Muscle of arm (tissue), 12 donors: ENCODE measurements around the gene F10. TPM values are rescaled to one million over a fixed set of nuclear protein-coding genes. Genes with fewer than 3 reads are reported as not detected.

Source experiments
- DNase-seq: peaks from one replicate; pipeline ENCODE4 v3.0.0-alpha.2; 2013
- polyA plus RNA-seq, 12 donors: library from polyadenylated mRNA; unstranded; fragments of 120-200 nt; gene quantifications; one replicate each; pipeline ENCODE4 v1.2.1, GENCODE V29; 2013; ENCODE audit not compliant: insufficient read length in 12 of 12

The F10 gene
- polyA plus RNA-seq, 12 donors = 11.8 to 38.1 (median 17.9) TPM; not detected in 1

DNA sequence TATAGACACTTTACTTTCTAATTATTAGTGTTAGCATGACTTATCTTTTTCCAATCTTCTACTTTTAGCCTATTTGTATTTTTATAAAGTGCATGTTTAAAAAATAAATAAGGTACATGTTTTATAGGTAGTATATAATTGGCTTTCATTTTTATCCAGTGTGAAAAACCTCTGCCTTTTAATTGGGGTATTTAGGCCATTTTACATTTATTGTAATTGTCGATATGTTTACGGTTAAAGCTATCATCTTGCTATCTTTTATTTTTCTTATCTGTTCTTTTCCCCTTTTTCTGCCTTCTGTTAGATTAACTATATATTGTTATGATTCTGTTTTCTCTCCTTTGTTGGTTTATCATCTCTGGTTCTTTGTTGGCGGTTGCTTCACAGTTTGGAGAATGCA is 45.0 kb downstream of the F10 start:
- no peak for DNase-seq

DNA sequence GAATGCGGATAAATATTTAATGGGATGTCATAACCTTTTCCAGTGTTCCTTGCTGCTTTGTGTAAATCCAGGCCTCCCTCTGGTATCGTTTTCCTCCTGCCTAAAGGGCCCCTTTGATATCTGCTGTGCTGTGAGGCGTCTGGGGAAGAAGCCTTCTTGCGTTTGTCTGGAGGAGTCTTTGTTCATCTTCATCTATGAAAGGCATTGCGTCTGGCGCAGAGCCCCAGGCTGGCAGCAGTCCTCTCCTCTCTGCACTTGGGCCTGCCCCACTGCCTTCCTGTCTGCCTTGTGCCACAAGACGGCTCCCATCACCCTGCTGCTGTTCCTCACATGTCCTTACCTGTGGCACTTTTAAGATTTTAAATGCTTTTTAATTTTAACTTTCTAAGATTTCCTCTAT is 45.6 kb downstream of the F10 start:
- DNase-seq = no peak

DNA sequence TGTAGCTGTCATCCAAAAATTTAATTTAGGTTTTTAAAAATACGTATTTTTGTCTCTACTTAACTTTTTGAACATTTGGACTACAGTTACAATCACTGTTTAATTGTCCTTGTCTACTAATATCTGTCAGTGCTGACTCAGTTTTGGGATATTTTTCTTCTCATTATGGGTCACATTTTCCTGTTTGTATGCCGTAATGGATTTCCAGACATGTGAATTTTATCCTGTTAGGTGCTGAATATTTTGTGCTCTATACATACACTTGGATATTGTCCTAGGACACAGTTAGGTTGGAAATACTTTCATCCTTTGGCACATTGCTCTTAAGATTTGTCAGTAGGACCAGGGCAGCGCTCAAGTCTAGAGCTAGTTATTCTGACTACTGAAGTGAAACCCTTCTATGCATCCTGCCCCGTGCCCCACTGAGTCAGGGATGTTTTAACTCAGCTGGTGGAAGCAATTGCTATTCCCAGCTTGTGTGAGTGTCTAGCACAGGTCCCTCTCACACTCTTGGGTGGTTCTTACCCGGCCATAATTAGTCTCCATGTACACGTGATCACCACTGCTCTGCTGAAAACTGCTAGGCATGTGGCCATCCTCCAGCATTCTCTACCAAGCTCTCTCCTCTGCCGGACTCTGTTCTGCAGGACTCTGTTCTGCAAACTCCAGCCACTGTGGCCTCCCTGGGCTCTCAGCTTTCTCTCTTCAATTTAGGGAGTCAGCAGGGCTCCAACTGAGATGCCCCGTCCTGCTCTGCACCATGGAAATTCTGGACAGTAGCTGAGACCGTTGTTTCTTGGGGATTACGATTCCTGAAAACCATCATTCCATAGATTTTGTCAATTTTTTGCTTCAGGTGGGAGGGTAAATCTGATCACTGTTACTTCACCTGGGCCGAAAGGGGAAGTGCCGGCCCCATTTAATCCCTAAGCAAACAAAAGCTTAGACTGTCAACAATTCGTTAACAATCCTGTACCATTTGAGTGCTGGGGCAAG is 47.0 kb downstream of the F10 start:
- DNase-seq = no peak

DNA sequence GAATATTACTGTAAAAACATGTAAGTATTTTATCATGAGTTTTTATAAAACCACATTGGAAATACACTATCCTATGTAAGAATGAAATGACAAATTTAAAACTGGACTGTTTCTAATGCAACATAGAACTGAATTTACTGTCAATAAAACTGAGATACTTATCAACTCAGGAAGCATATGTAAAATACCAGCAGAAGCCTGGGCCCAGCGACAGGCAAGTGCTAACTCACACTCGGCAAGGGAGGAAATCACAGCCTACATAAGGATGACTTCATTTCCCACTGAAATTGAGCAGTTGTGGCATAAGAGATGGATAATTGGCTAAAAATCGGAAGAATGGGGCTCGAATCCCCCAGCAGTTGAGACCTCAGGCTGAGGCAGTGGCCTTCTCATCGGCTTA is 47.9 kb downstream of the F10 start:
- DNase-seq = no peak

DNA sequence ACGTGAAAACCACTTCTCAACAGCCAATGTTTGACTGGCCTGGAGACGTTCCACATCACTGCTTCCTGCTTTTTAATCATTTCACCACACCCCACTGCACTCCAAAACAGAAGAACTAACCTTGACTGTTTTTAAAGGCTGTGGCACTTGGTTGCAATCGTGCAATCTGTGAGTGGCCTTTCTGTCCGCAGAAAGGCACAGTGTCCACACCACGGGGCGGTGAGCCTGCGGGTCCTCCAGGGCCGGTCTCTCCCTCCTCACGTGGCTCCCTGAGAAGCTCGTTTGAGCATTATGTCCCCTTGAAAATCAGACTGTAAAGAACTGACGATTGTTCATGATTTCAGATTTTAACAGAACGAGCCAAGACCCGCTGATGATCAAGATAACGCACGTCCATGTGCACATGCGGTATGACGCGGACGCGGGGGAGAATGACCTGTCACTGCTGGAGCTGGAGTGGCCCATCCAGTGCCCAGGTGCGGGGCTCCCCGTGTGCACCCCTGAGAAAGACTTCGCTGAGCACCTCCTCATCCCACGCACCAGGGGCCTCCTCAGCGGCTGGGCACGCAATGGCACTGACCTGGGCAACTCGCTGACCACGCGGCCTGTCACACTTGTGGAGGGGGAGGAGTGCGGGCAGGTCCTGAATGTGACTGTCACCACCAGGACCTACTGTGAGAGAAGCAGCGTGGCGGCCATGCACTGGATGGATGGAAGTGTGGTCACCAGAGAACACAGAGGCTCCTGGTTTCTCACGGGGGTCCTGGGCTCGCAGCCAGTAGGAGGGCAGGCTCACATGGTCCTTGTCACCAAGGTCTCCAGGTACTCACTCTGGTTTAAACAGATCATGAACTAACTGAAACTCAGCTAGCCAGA is 48.9 kb downstream of the F10 start:
- DNase-seq = no peak

DNA sequence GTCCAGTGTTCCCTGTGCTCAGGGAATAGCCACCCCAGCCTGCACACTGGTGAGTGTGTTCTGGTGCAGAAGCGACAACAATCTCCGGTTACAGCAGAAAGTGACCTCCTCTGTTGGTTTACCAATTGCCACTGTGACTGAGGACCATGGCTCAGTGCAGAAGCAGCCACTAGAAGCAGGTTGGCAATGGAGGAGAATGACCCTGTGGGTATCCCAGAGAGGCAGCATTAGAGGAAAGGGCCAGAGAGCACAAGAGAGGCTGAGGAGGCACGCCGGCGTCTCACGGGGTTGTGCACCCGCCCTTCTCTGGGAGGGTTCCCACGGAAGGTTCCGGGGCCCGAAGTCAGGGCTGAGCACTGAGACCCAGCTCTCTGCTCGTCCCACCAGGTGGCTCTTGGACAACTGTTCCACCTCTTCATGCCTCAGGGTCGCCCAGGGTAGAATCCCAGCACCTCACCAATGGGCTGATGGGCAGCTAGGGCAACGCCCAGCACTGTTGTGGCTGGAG is 49.9 kb downstream of the F10 start:
- no peak for DNase-seq

DNA sequence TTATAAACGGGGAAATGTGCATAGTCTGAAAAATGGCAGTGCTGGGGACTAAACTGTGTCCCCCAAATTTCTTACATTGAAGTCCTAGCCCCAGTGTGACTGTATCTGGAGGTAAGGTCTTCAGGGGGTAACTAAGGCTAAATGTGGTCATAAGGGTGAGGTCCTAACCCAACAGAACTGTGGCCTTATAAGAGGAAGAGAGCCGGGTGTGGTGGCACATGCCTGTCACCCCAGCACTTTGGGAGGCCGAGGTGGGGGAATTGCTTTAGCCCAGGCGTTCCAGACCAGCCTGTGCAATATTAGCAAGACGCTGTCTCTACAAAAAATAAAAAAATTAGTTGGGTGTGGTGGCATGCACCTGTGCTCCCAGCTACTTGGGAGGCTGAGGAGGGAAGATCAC is 53.7 kb downstream of the F10 start:
- DNase-seq = no peak

DNA sequence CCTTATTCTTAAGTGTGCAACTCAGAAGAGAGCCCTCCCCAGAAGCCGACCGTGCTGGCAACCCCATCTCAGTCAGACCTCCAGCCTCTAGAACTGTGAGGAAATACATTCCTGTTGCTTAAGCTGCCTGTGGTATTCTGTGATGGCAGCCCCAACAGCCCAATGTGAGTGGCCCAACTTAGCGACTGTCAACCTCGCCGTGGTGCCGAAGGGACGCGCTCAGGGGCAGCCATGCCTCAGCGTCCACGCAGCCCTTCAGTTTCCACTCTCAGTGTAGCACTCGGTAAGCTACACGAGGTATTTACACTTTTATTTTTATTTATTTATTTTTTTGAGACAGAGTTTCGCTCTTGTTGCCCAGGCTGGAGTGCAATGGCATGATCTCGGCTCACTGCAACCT is 54.2 kb downstream of the F10 start:
- no peak for DNase-seq

DNA sequence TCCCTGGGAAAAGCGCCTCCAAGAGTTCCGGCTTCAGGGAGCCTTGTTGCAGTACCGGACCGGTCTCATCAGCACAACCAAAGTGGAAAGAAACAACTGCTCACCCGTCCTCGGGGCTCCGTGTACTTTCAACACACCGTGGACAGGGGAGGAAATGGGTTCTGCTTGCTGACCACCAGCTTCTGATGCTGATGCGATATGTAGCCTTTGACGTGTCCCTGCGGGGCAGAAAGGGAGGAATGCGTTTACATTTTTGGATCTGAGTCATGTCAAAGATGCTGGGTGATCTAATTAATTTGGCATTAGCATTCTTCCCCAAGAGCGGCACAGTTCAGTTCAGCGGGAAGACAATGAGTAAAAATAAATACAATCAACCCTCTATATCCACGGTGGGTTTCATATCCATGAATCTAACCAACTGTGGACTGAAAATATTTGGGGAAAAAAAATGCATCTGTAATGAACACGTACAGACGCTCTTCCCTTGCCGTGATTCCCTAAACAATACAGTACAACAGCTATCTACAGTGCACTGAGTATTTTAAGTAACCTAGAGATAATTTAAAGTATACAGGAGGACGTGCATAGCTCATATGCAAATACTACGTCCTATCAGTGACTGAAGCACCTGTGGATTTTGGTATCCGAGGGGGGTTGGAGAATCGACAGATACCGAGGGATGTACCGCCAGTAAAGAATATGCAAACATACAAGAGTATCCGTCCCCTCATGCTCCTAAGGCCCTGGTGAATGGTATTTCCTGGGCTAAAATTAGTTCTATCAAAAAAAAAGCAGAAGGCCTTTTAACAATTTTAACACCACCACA is 55.7 kb downstream of the F10 start:
- DNase-seq = no peak

DNA sequence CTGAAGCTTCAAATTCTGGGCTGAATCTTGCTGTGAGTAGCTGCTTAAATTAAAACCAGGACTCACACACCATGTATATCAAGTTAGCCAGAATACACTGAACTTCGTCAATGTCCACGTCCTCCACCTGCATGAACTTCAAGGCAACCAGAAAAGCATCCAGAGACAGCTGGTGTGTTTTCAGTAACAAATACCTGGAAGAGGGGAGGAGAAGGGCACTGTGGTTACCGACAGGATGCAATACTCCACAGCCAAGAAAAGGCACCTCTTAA is 56.2 kb downstream of the F10 start:
- no peak for DNase-seq

DNA sequence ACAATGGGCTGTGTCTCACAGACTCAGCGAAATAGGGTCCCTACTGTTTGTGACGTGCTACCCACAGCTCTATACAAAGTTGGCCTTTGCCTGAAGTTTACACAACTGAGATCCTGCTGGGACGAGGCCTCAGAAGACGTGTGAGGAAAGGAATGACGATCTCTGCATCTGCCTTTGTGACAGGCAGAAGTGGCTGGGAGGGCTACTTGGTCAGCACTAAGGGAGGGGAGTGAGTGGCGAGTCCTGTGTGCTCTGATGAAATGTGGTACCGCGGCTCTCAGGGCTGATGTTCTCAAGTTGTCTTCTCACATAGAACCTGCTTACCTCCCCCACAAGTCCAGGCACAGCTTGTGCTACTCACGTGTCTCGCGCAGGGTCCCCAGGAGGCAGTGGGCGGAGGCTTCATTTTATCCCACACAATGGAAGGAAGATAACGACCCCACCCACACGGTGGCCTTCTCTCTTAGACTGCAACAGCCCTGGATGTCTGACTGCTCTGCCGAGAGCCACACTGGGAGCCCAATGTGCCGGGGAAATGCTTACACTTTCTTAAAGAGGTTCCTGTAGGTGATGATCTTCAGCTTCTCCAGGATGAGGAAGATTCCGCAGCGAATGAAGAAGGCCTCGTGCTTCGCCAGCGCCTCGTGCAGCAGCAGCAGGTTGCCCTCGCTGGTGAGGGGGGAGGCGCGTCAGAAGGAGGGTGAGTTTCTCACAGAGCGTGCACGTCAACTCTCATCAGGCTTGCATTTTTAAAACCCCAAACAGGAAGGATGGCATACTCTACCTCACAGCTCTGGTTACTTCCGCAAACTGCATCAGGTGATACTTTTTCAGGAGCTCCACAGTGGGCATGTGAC is 57.0 kb downstream of the F10 start:
- DNase-seq = no peak

DNA sequence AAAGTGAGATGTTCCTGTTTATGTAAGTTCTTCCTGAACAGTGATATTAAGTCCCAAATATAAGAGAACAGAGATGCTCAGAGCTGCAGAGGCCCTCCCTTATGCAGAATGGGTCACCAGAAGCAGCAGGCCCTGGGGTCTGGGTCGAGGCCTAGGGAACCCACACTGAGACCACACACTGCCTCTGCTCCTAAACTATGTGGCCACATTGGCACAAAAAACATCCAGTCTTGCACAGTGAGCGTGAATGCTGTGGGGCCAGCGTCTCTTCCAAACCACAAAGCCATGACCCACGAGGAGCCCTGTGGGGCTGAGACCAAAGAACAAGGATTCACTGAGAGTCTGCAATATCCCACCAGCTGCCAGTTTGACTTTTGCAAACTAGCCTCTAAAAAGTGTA is 59.4 kb downstream of the F10 start:
- no peak for DNase-seq

DNA sequence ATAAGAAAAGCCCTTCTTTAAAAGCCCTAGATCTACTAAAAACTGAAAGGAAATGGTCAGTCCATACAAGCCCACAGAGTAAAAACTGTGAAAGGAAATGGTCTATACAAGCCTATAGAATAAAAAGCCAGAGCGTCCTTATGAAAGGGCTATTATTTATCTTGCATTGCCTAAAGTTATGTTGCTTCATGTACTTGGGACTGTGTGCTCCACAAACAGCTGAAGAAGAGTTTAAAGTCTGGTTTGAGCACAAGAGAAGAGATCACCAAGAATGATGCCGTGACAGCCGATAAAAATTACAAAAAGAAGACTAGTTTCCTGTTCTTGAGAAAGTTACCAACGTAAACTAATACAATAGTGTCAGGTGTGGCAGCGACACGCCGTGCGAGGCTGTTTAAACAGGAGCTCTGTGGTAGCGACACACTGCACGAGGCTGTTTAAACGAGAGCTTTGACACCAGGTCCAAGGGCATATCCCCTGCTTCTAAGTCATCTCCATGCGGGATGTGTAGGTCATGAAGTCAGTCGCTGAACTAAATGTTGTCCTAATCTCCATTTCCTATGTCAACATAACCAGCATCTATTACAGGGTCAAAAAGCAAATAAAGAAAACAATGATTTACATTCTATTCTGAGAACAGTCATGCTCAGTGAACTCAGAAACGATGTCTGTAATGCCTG is 61.0 kb downstream of the F10 start:
- DNase-seq = no peak

DNA sequence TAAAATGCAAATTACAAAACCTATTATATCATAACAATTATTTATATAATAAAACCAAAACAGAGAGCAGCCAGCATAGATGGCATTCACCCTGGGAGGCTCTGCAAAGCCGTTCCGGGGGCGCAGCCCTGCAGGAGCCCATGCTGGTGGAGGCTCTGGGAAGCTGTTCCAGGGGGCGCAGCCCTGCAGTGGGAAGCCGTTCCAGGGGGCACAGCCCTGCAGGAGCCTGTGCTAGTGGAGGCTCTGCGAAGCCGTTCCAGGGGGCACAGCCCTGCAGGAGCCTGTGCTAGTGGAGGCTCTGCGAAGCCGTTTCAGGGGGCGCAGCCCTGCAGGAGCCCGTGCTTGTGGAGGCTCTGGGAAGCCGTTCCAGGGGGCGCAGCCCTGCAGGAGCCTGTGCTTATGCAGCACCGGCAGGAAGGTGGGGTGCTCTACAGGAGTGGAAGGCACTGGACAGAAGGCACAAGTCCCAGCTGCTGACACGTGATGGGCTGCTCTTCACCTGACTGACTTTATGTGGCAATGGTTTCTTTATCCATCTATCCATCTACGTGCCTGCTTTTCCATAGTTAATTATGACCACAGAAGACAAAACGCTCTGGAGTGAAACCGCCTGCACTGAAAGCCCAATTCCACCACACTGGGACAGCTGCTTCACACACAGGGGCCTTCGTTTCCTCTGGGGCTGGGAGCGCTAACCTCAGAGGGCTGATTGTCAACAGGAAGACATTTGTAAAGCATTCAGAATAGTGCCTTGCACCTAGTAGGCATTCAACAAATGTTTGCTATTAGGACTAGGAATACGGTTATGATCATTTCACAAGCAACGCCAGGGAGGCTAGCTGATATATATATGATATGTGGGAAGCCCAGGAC is 62.2 kb downstream of the F10 start:
- DNase-seq = no peak

DNA sequence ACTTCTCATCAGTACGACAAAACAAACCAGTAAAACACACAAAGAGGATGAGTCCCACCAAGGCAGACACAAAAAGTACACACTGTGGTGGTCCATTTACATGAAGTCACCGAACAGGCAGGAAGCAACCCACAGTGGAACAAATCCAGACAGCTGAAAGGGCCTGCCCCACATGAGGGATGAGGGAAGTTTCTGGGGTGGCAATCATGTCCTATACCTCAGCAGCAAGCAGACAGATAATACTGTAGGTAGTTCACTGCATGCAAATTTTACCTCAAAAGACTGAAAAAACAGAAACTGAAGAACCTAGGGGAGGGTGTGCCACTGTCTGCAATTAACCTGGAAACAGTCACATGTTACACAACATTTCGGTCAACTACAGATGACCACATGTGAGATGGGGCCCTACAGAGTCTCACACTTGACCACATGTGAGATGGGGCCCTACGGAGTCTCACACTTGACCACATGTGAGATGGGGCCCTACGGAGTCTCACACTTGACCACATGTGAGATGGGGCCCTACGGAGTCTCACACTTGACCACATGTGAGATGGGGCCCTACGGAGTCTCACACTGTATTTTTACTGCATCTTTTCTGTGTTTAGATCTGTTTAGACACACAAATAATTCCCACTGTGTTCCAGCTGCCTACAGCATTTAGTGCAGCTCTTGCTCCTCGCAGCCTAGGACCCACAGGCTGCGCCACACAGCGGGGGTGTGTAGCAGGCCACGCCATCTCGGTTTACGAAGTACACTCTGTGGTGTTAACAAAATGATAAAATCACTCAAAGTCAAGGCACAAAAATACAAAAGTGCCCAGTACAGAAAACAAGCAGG is 63.7 kb downstream of the F10 start:
- DNase-seq = no peak

DNA sequence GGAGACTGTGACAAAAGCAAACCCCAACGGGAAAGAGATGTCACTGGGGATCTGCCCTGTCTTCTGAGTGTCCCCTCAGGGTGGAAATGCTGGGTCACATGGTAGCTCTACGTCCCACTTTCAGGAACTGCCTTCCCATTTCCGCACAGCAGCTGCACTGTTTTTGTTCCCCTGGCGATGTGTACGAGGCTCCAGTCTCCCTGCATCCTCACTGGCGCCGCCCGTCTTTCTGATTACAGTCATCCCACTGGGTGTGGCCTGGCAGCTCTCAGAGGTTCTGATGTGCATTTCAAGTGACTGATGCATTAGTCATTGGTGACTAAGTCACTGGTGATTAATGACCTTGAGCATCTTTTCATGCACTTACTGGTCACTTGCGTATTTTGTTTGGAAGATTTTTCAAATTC is 64.7 kb downstream of the F10 start:
- DNase-seq = no peak

DNA sequence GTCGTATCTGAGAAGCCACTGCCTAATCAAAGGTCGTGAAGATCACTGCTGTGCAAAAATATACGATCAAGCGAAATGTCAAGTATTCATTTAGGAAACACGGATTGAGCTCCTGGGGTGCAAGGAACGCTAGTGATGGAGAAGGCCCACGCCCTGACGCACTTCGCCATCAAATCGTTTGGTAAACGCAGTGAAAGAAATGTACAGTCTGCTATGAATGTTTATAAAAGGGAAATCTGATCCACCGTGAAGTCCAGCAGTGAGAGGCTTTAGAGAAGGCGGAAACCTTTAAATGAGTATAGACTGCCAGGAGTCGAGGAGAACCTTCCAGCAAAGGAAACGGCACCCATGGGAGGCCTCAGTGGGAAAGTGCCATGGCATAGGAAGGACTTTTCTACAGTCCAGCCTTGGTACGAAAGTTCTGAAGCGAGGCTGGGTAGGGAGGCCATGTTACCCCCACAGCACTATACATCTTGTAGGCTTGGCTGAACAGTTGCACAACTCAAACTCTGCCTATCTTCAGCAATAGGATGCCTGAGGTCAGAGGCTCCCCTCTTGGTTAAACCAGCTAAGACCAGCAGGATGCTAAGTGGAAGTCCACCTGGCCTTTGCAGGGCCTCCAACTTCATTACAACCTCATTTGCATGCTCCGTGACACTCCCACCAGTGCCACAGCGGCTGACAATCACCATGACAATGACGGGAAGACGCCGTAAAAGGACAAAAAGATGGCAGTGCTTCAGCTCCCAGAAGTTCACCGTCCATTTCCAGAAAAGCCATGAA is 65.5 kb downstream of the F10 start:
- no peak for DNase-seq

DNA sequence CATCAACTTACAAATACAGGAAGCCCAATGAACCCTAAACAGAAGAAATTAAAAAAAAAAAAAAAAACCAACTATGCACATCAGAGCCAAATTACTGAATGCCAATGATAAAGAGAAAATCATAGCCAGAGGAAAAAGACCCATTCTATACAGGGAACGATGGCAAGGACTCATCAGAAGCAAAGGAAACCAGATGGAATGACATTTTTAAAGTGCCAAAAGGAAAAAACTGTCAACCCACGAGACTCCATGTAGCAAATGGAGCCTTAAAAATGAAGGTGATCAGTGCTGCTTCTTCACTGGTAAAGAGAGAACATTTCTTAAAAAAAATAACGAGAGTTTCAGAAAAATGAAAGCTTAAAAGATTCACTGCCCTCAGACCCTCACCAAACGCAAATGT is 67.6 kb downstream of the F10 start:
- no peak for DNase-seq
